ENCODE results near the gene KDM3A. TPM values are rescaled to one million over a fixed set of nuclear protein-coding genes. Genes with fewer than 3 reads are reported as not detected.

Gene KDM3A
- total and polyA plus RNA-seq, 7 donors = 11.3 to 61.2 (median 33.6) TPM

DNA sequence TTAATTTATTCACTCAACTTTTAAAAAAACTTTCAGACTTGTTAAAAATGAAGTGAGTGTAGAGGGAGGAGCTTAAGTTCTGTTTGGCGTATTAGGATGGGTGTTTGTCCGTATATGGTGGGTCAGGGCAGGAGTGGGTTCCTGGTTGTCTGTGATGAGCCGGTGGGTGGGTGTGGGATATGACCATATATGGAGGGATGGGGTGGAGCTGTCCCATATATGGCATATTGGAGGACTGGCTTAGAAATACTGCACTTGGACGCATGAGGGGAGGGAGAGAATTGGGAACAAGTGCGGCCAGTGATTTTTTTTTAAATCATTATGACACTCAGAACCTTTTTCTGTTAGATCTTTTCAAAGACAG lies 1.5 kb downstream of the KDM3A start:
- no peaks in the 10 kb centered on the region for H3K36me3 ChIP-seq
- intact Hi-C loops (cut with DNase I) = loop anchor here (5.0 kb wide), 4 partner anchors 120 to 245 kb away; partner anchors contain the start of genes CHMP3, IMMT, MRPL35 and RNF103
- peaks cover 0 to 19% (median 4%) of the 10 kb centered on the region in 4 donors for H3K9me3 ChIP-seq
- peak overlapping the region; percentile 95 to 98 (median 97) for H3K27ac ChIP-seq
- H3K4me1 ChIP-seq = peaks cover 2 to 48% (median 43%) of the 10 kb centered on the region in 4 donors
- peak; percentile 96 for DNase-seq
- WGBS, 2 donors = 0 to 1% methylated on average over 5 of the region's 5 CpGs
- peak overlapping the region; percentile 62 to 88 (median 80) for H3K4me3 ChIP-seq
- TF ChIP-seq POLR2AphosphoS5 (IDR thresholded peaks at IDR 0.05) = peak in 3 of 4 donors; percentile 13 to 87 (median 46)
- no peak for TF ChIP-seq POLR2A (IDR thresholded peaks at IDR 0.05)
- no peaks in the 10 kb centered on the region for H3K27me3 ChIP-seq

DNA sequence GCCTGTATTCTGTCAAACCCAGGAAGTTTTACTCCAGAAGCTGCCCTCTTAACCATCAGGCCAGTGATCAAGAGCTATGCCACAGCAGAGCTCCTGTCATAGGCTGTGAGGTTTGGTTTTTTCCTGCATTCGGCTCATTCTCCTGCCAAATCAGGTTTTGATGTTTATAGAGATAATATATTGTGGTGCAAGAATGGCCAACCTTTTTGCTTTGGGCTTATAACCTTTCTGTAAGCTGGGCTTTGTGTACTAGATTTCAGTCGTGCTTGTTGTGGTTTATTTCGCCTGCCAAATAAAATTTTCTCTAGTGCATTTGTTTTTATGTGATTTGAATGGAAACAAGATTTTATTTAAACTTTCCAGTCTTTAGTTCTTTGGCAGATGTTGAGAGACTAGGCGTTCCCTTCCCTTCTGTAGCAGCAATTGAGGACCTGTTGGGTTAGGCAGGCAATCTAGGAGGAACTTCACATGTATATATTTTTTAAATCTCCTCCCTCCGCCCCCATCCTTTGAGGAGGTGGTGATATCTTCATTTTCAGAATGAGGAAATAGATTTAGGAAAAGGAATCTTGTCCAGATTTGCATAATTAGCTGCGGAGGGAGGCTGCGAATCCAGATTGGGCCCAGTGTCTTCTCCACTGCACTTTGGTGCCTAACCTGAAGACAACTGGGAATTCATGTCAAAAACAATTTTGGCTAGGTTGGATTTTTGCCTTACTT lies 2.6 kb downstream of the KDM3A start:
- no peak for DNase-seq
- no peaks in the 10 kb centered on the region for H3K36me3 ChIP-seq
- intact Hi-C loops (cut with DNase I) = loop anchor here (5.0 kb wide), 4 partner anchors 119 to 246 kb away; partner anchors contain the start of genes CHMP3, IMMT, MRPL35 and RNF103
- no peak for TF ChIP-seq POLR2A (IDR thresholded peaks at IDR 0.05)
- no peak for TF ChIP-seq EP300 (IDR thresholded peaks at IDR 0.05)
- TF ChIP-seq, protein P1, sequence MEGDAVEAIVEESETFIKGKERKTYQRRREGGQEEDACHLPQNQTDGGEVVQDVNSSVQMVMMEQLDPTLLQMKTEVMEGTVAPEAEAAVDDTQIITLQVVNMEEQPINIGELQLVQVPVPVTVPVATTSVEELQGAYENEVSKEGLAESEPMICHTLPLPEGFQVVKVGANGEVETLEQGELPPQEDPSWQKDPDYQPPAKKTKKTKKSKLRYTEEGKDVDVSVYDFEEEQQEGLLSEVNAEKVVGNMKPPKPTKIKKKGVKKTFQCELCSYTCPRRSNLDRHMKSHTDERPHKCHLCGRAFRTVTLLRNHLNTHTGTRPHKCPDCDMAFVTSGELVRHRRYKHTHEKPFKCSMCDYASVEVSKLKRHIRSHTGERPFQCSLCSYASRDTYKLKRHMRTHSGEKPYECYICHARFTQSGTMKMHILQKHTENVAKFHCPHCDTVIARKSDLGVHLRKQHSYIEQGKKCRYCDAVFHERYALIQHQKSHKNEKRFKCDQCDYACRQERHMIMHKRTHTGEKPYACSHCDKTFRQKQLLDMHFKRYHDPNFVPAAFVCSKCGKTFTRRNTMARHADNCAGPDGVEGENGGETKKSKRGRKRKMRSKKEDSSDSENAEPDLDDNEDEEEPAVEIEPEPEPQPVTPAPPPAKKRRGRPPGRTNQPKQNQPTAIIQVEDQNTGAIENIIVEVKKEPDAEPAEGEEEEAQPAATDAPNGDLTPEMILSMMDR (IDR thresholded peaks at IDR 0.05) = no peak
- TF ChIP-seq POLR2AphosphoS5 (IDR thresholded peaks at IDR 0.05) = no peak
- H3K4me3 ChIP-seq = peak overlapping the region in 3 of 4 donors; percentile 62 to 88 (median 84)
- peak overlapping the region; percentile 95 to 98 (median 97) for H3K27ac ChIP-seq
- WGBS, 2 donors = 77 to 78% methylated on average over 7 of the region's 7 CpGs
- peaks cover 2 to 60% (median 55%) of the 10 kb centered on the region in 4 donors for H3K4me1 ChIP-seq
- no peaks in the 10 kb centered on the region for H3K27me3 ChIP-seq
- peaks cover 0 to 14% (median 4%) of the 10 kb centered on the region in 4 donors for H3K9me3 ChIP-seq

DNA sequence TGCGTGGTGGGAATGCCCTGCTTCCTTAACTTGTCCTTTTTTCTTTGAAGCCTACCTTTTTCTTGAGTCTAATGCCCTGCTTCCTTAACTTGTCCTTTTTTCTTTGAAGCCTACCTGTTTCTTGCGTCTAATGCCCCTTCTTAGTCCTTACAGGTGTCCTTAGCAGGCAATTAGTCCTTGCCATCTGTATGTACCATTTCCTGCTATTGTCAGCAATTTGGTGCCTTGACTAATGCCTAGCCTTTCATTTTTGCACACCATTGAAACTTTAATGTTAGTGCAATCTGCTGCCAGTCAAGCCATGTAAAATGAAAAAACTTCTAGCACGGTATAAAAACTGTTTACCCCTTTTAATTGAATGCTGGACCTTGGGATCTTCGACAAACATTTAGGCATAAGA lies 4.3 kb downstream of the KDM3A start:
- intact Hi-C loops (cut with DNase I) = no loop called here
- H3K27me3 ChIP-seq = no peaks in the 10 kb centered on the region
- no peak overlapping the region for H3K4me3 ChIP-seq
- no peak for DNase-seq
- TF ChIP-seq POLR2AphosphoS5 (IDR thresholded peaks at IDR 0.05) (no peak), EP300 (IDR thresholded peaks at IDR 0.05) (no peak), POLR2A (IDR thresholded peaks at IDR 0.05) (no peak)
- TF ChIP-seq, protein P1 (IDR thresholded peaks at IDR 0.05) = no peak
- 89 to 90% methylated on average over 4 of the region's 4 CpGs for WGBS, 2 donors
- H3K36me3 ChIP-seq = peaks cover 0 to 10% (median 4%) of the 10 kb centered on the region in 4 donors
- H3K9me3 ChIP-seq = peaks cover 0 to 1% (median 0%) of the 10 kb centered on the region in 4 donors
- peak overlapping the region in 2 of 4 donors; percentile 96 to 98 for H3K27ac ChIP-seq
- H3K4me1 ChIP-seq = peaks cover 2 to 77% (median 65%) of the 10 kb centered on the region in 4 donors

DNA sequence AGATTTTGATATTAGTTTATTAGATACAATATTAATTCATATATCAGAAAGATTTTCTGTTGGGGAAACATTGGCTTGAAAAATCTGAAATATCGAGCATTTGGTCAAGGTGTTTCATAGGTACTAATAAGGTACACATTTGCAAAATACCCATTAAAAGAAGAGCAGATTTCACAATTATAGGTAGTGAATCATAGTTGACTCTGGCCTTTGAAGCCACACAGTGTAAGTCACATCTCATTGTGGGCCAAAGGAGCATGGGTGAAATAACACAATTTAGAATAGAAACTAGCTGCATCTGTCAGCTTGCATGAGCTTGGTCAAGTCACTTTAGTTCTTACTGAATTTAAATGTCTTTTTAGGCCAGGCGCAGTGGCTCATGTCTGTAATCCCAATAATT lies 4.9 kb downstream of the KDM3A start:
- no peak for DNase-seq
- WGBS, 2 donors = 96 to 98% methylated on average over 2 of the region's 2 CpGs
- TF ChIP-seq POLR2A (IDR thresholded peaks at IDR 0.05) (no peak), POLR2AphosphoS5 (IDR thresholded peaks at IDR 0.05) (no peak), EP300 (IDR thresholded peaks at IDR 0.05) (no peak)
- TF ChIP-seq, protein P1 (IDR thresholded peaks at IDR 0.05) = no peak
- no peak overlapping the region for H3K27ac ChIP-seq
- H3K27me3 ChIP-seq = no peaks in the 10 kb centered on the region
- no peak overlapping the region for H3K4me3 ChIP-seq
- peaks cover 0 to 80% (median 65%) of the 10 kb centered on the region in 4 donors for H3K4me1 ChIP-seq
- intact Hi-C loops (cut with DNase I) = no loop called here
- H3K9me3 ChIP-seq = no peaks in the 10 kb centered on the region
- peaks cover 0 to 17% (median 7%) of the 10 kb centered on the region in 4 donors for H3K36me3 ChIP-seq

DNA sequence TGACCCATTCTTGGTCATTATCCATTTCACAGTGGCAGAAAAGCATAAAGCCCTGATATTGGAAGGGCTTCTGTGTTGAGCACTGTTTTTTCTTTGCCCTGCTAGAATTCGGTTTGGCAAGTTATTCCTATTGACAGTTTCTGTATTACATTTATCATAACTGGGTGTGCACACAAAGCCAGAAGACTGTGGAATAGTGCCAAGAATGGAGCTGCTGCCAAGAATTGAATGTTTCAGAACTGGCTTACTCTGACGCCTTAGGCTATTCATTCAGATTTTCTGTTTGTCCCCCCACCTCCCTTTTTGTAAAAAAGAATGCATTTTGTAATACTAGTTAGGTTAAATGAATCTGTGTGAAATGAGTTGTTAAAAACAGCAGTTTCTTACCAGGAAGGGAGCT lies 12.7 kb downstream of the KDM3A start:
- no peak for DNase-seq
- TF ChIP-seq POLR2A (IDR thresholded peaks at IDR 0.05) (no peak), POLR2AphosphoS5 (IDR thresholded peaks at IDR 0.05) (no peak), EP300 (IDR thresholded peaks at IDR 0.05) (no peak)
- TF ChIP-seq, protein P1 (IDR thresholded peaks at IDR 0.05) = no peak
- peaks cover 29 to 83% (median 43%) of the 10 kb centered on the region in 4 donors for H3K36me3 ChIP-seq
- no peak overlapping the region for H3K4me3 ChIP-seq
- peaks cover 0 to 35% (median 21%) of the 10 kb centered on the region in 4 donors for H3K4me1 ChIP-seq
- intact Hi-C loops (cut with DNase I) = no loop called here
- WGBS, 2 donors = 12 to 54% methylated on average over 2 of the region's 2 CpGs
- H3K27ac ChIP-seq = peak overlapping the region in 3 of 4 donors; percentile 9 to 33 (median 19)
- H3K9me3 ChIP-seq = no peaks in the 10 kb centered on the region
- H3K27me3 ChIP-seq = no peaks in the 10 kb centered on the region

Measured in sigmoid colon (tissue), 7 donors.